IMR-90 (cell line): ENCODE measurements around the gene ATP8B3. TPM values are rescaled to one million over a fixed set of nuclear protein-coding genes. Genes with fewer than 3 reads are reported as not detected.
"Not testable (repeated sequence)": the region's sequence is repeated elsewhere in the genome, so short reads cannot be mapped to it uniquely, and the experiment has no call there.

Source experiments
- ATAC-seq: fragments of 200-7000 bp; cut with Tn5 transposase; 2 replicates; pipeline ENCODE4 v1.9.1; 2020; ENCODE audit warnings: low read depth, mild to moderate bottlenecking, moderate library complexity
- BruUV-seq: library from RNA; stranded (reverse); fragments of 400-500 nt; replicated peaks from 2 replicates; lab custom pipeline; 2021; lab: Mats Ljungman, UMichigan
- CTCF ChIA-PET: fragments of 300-600 bp; formaldehyde crosslinking; extraction: SDS; loops from one replicate; lab custom pipeline; 2021; ENCODE audit warnings: antibody characterized with exemption; lab: Yijun Ruan, JAX
- POLR2A ChIA-PET: fragments of 300-600 bp; sonication (Branson Sonifier 250); formaldehyde crosslinking; loops from one replicate; lab custom pipeline; 2022; ENCODE audit warnings: antibody characterized with exemption; ENCODE audit not compliant: unreplicated experiment; lab: Charles Lee
- DNase-seq: peaks from one replicate; pipeline ENCODE4 v3.0.0; 2013
- H2AFZ ChIP-seq: replicated peaks from 2 replicates; pipeline ENCODE3; 2013; ENCODE audit warnings: low read length, mild to moderate bottlenecking; ENCODE audit not compliant: poor library complexity
- H2AK5ac ChIP-seq: 2 replicates; pipeline ENCODE4 v1.6.1; 2013; ENCODE audit warnings: low read depth, low read length, inconsistent platforms
- H2AK9ac ChIP-seq: replicated peaks from 2 replicates; pipeline ENCODE3; 2013; ENCODE audit warnings: mild to moderate bottlenecking, low read depth, low read length, moderate library complexity; ENCODE audit not compliant: poor library complexity
- H2BK120ac ChIP-seq: 2 replicates; pipeline ENCODE4 v1.6.1; 2013; ENCODE audit warnings: low read depth, low read length, inconsistent platforms
- H2BK15ac ChIP-seq: 3 replicates; pipeline ENCODE4 v1.6.1; 2013; ENCODE audit warnings: low read depth, low read length, inconsistent platforms
- H2BK20ac ChIP-seq: 2 replicates; pipeline ENCODE4 v1.6.1; 2013; ENCODE audit warnings: low read depth, mild to moderate bottlenecking, inconsistent platforms, low read length, moderate library complexity
- H2BK5ac ChIP-seq: 2 replicates; pipeline ENCODE4 v1.6.1; 2013; ENCODE audit warnings: mild to moderate bottlenecking, low read depth, low read length, inconsistent platforms; ENCODE audit not compliant: poor library complexity, severe bottlenecking
- H3K14ac ChIP-seq: replicated peaks from 2 replicates; pipeline ENCODE4 v1.6.1; 2013; ENCODE audit warnings: low read depth, low read length, inconsistent platforms
- H3K18ac ChIP-seq: 2 replicates; pipeline ENCODE4 v1.6.1; 2013; ENCODE audit warnings: low read depth, low read length, control low read depth
- H3K23ac ChIP-seq: 2 replicates; pipeline ENCODE4 v1.6.1; 2013; ENCODE audit warnings: low read depth, low read length, inconsistent platforms
- H3K27ac ChIP-seq: 2 replicates; pipeline ENCODE4 v1.5.1; 2013; ENCODE audit warnings: mild to moderate bottlenecking, control low read depth, low read length; ENCODE audit not compliant: insufficient read depth
- H3K27me3 ChIP-seq: 2 replicates; pipeline ENCODE4 v1.6.1; 2013; ENCODE audit warnings: low read length; ENCODE audit not compliant: control insufficient read depth, insufficient read depth
- H3K36me3 ChIP-seq: 2 replicates; pipeline ENCODE4 v1.6.1; 2013; ENCODE audit warnings: low read length, mixed read lengths; ENCODE audit not compliant: control insufficient read depth, insufficient read depth
- H3K4ac ChIP-seq: 2 replicates; pipeline ENCODE4 v1.6.1; 2013; ENCODE audit warnings: low read depth, low read length, inconsistent platforms
- H3K4me1 ChIP-seq: 2 replicates; pipeline ENCODE4 v1.6.1; 2013; ENCODE audit warnings: low read length, mixed read lengths; ENCODE audit not compliant: control insufficient read depth, insufficient read depth
- H3K4me2 ChIP-seq: 2 replicates; pipeline ENCODE4 v1.6.1; 2013; ENCODE audit warnings: low read depth, mild to moderate bottlenecking, control low read depth, low read length, moderate library complexity
- H3K4me3 ChIP-seq: 2 replicates; pipeline ENCODE4 v1.5.1; 2013; ENCODE audit warnings: low read depth, mild to moderate bottlenecking, control low read depth, low read length, moderate library complexity; ENCODE audit not compliant: insufficient read depth
- H3K56ac ChIP-seq: 2 replicates; pipeline ENCODE4 v1.6.1; 2013; ENCODE audit warnings: low read length, inconsistent platforms; ENCODE audit not compliant: insufficient read depth; ENCODE audit errors: extremely low read depth
- H3K79me1 ChIP-seq, 2 experiments: 2 replicates each; pipeline ENCODE4 v1.6.1; 2013; ENCODE audit warnings: low read length in 2 of 2, inconsistent platforms in 1 of 2, low read depth in 1 of 2
- H3K9ac ChIP-seq: 2 replicates; pipeline ENCODE4 v1.6.1; 2013; ENCODE audit warnings: low read depth, low read length, control low read depth
- H3K9me1 ChIP-seq: 2 replicates; pipeline ENCODE4 v1.6.1; 2013; ENCODE audit warnings: low read length, inconsistent platforms; ENCODE audit not compliant: insufficient read depth
- H3K9me3 ChIP-seq: 2 replicates; pipeline ENCODE4 v1.6.1; 2013; ENCODE audit warnings: low read length; ENCODE audit not compliant: control insufficient read depth, insufficient read depth
- H4K20me1 ChIP-seq: 2 replicates; pipeline ENCODE4 v1.6.1; 2013; ENCODE audit warnings: low read length, inconsistent platforms; ENCODE audit not compliant: insufficient read depth
- H4K5ac ChIP-seq: 2 replicates; pipeline ENCODE4 v1.6.1; 2013; ENCODE audit warnings: mild to moderate bottlenecking, low read depth, low read length, control low read depth
- H4K8ac ChIP-seq, 2 experiments: 2 replicates each; pipeline ENCODE4 v1.6.1; 2013; ENCODE audit warnings: low read depth in 2 of 2, low read length in 2 of 2, control low read depth in 1 of 2, inconsistent platforms in 1 of 2
- H4K91ac ChIP-seq: 2 replicates; pipeline ENCODE4 v1.6.1; 2013; ENCODE audit warnings: low read depth, low read length, inconsistent platforms; ENCODE audit not compliant: insufficient read depth
- WGBS, 2 experiments: methylation state at CpG; one replicate each; pipeline versions ENCODE4 v1.1.5 to v1.1.7; 2013; ENCODE audit warnings: missing lambda C conversion rate in 2 of 2; ENCODE audit not compliant: insufficient read length in 1 of 2; ENCODE audit errors: extremely low coverage in 2 of 2; 5-methylcytosine and 5-hydroxymethylcytosine counted together
- dilution Hi-C: fragments of 300-500 bp; cut with HindIII; formaldehyde crosslinking; loops from one replicate; pipeline ENCODE4 v1.14.3; 2018; ENCODE audit warnings: low sequenced_read_pairs; ENCODE audit not compliant: unreplicated experiment
- in situ Hi-C: fragments of 300-500 bp; cut with MboI; formaldehyde crosslinking; loops from 3 replicates; pipeline ENCODE4 v1.14.3; 2019; ENCODE audit warnings: low sequenced_read_pairs, inconsistent platforms, mixed read lengths
- intact Hi-C: fragments of 100-400 bp; cut with micrococcal nuclease; formaldehyde crosslinking; loops from 2 replicates; pipeline ENCODE4 v1.10.0; 2022
- polyA plus RNA-seq, 3 experiments: library from polyadenylated mRNA; depleted of rRNA; stranded (reverse); fragments of >200 nt; gene quantifications; 2 replicates each; pipeline ENCODE4 v1.2.3, GENCODE V29; 2012; ENCODE audit warnings: low replicate concordance in 1 of 3
- total RNA-seq: library from RNA; depleted of rRNA; stranded (reverse); fragments of >200 nt; gene quantifications from 2 replicates; pipeline ENCODE4 v1.2.3, GENCODE V29; 2012

The ATP8B3 gene
- total and polyA plus RNA-seq, 2 of the 4 experiments (the other 2 are of a cell fraction) = 1.6 to 8.1 TPM

DNA sequence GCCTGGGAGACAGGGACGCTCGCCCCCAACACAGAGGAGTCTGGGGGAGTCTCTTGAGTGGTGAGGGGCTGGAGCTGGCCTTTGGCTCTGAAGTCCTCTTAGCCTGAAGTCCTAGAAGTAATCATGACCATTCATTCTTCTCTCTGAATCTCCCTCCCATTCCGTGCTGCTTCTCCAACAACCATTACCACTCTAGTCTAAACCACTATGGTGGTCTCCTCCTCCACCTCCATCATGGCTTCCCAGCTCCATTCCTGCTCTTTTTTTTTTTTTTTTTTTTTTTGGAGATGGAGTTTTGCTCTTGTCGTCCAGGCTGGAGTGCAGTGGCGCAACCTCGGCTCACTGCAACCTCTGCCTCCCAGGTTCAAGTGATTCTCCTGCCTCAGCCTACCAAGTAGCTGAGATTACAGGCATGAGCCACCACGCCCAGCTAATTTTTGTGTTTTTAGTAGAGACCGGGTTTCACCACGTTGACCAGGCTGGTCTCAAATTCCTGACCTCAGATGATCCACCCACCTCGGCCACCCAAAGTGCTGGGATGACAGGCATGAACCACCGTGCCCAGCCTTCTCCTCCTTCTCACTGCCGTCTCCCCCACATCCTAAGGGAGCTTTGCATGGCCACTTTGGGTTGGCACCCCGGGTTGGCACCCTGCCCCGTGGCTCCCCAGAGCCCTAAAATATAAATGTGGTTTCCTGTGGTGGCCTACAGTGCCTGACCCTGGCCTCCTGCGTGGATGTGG is 51.1 kb downstream of the ATP8B3 start:
- H4K5ac ChIP-seq, H2BK120ac ChIP-seq, intact Hi-C loops, H3K4me3 ChIP-seq, DNase-seq, H3K4me2 ChIP-seq, H3K23ac ChIP-seq, H3K79me1 ChIP-seq, H3K14ac ChIP-seq, dilution Hi-C loops, BruUV-seq, H2AK9ac ChIP-seq, H2BK5ac ChIP-seq, H2BK15ac ChIP-seq, H3K27ac ChIP-seq, POLR2A ChIA-PET, H3K4ac ChIP-seq, H3K9ac ChIP-seq, H4K8ac ChIP-seq, H3K36me3 ChIP-seq, H2BK20ac ChIP-seq, H3K18ac ChIP-seq, CTCF ChIA-PET, H4K20me1 ChIP-seq, ATAC-seq, H4K91ac ChIP-seq, H3K4me1 ChIP-seq, in situ Hi-C loops, H3K56ac ChIP-seq, H3K9me3 ChIP-seq, H2AFZ ChIP-seq, H3K9me1 ChIP-seq, H2AK5ac ChIP-seq: not testable (repeated sequence)
- WGBS, 2 experiments = no CpG with 5 or more reads among the region's 15 CpGs
- peaks cover 95% of the 10 kb centered on the region for H3K27me3 ChIP-seq
